Measurements from ENCODE around the gene EGLN2.
"Not testable (repeated sequence)": the region's sequence is repeated elsewhere in the genome, so short reads cannot be mapped to it uniquely, and the experiment has no call there.

EGLN2 gene

GRCh38 chr19:40811478-40812341 lies 12.7 kb downstream of the EGLN2 start:
- no peak overlapping the region for H3K4me2 ChIP-seq (ENCODE audit: insufficient read depth, low read length)
- H3K27ac ChIP-seq (ENCODE audit: low read length), result no peak overlapping the region
- no peak overlapping the region for H3K9ac ChIP-seq (ENCODE audit: low read depth, low read length)
- DNase-seq (no peak), ATAC-seq (ENCODE audit: insufficient read depth, low read depth) (no peak)
- no peaks in the 10 kb centered on the region for H3K4me1 ChIP-seq (ENCODE audit: insufficient read depth, low read length)
- H3K9me3 ChIP-seq (ENCODE audit: insufficient read depth, low read length, severe bottlenecking), result no peaks in the 10 kb centered on the region
- no peak overlapping the region for H2AFZ ChIP-seq (ENCODE audit: low read depth, low read length)
- no peak overlapping the region for H3K4me3 ChIP-seq (ENCODE audit: low read depth in 1 of 2, low read length in 2 of 2)
- H3K27me3 ChIP-seq (ENCODE audit: insufficient read depth, low read length, poor library complexity), result no peaks in the 10 kb centered on the region
- TF ChIP-seq EZH2 (IDR thresholded peaks at IDR 0.05; ENCODE audit: borderline replicate concordance, low read depth, low read length, severe bottlenecking) (no peak), CTCF (IDR thresholded peaks at IDR 0.05; ENCODE audit: borderline replicate concordance, extremely low read depth, low read length, poor library complexity, severe bottlenecking) (no peak)
- H4K20me1 ChIP-seq (ENCODE audit: insufficient read depth, low read length), result peaks cover 37% of the 10 kb centered on the region
- peaks cover 35% of the 10 kb centered on the region for H3K36me3 ChIP-seq (ENCODE audit: insufficient read depth, low read length)
- H3K79me2 ChIP-seq (ENCODE audit: insufficient read depth, low read length), result peaks cover 18% of the 10 kb centered on the region

GRCh38 chr19:40812571-40812970 lies 13.6 kb downstream of the EGLN2 start:
- peaks cover 26% of the 10 kb centered on the region for H3K36me3 ChIP-seq (ENCODE audit: insufficient read depth, low read length)
- ATAC-seq (ENCODE audit: insufficient read depth, low read depth); H3K4me2 ChIP-seq (ENCODE audit: insufficient read depth, low read length); H3K9me3 ChIP-seq (ENCODE audit: insufficient read depth, low read length, severe bottlenecking); H2AFZ ChIP-seq (ENCODE audit: low read depth, low read length); DNase-seq; H3K9ac ChIP-seq (ENCODE audit: low read depth, low read length); H3K27me3 ChIP-seq (ENCODE audit: insufficient read depth, low read length, poor library complexity); H3K27ac ChIP-seq (ENCODE audit: low read length); H3K4me3 ChIP-seq (ENCODE audit: low read depth in 1 of 2, low read length in 2 of 2); H3K4me1 ChIP-seq (ENCODE audit: insufficient read depth, low read length): not testable (repeated sequence)
- peaks cover 12% of the 10 kb centered on the region; the same call in 1 of the 2 replicates for H3K79me2 ChIP-seq (ENCODE audit: insufficient read depth, low read length)
- peaks cover 29% of the 10 kb centered on the region for H4K20me1 ChIP-seq (ENCODE audit: insufficient read depth, low read length)

- peaks cover 22% of the 10 kb centered on the region for H4K20me1 ChIP-seq (ENCODE audit: insufficient read depth, low read length)
- no peaks in the 10 kb centered on the region for H3K4me1 ChIP-seq (ENCODE audit: insufficient read depth, low read length)
- H3K79me2 ChIP-seq (ENCODE audit: insufficient read depth, low read length), result peaks cover 6% of the 10 kb centered on the region; the same call in 1 of the 2 replicates
- H3K9ac ChIP-seq (ENCODE audit: low read depth, low read length), result no peak overlapping the region
- peaks cover 20% of the 10 kb centered on the region for H3K36me3 ChIP-seq (ENCODE audit: insufficient read depth, low read length)
- no peaks in the 10 kb centered on the region for H3K9me3 ChIP-seq (ENCODE audit: insufficient read depth, low read length, severe bottlenecking)
- H3K4me3 ChIP-seq (ENCODE audit: low read depth in 1 of 2, low read length in 2 of 2), result no peak overlapping the region
- H2AFZ ChIP-seq (ENCODE audit: low read depth, low read length), result no peak overlapping the region
- TF ChIP-seq EZH2 (IDR thresholded peaks at IDR 0.05; ENCODE audit: borderline replicate concordance, low read depth, low read length, severe bottlenecking) (no peak), CTCF (IDR thresholded peaks at IDR 0.05; ENCODE audit: borderline replicate concordance, extremely low read depth, low read length, poor library complexity, severe bottlenecking) (no peak)
- H3K27ac ChIP-seq (ENCODE audit: low read length), result no peak overlapping the region
- H3K4me2 ChIP-seq (ENCODE audit: insufficient read depth, low read length), result no peak overlapping the region
- no peak for DNase-seq
- peak; percentile 10; the same call in 1 of the 3 replicates for ATAC-seq (ENCODE audit: insufficient read depth, low read depth)
- no peaks in the 10 kb centered on the region for H3K27me3 ChIP-seq (ENCODE audit: insufficient read depth, low read length, poor library complexity)
These were observed 14.2 kb downstream of the EGLN2 start for GRCh38 chr19:40813182-40813581.

- Histone ChIP-seq H3K4me1 (ENCODE audit: insufficient read depth, low read length) (peaks cover 4% of the 10 kb centered on the region), H3K4me2 (ENCODE audit: insufficient read depth, low read length) (no peak overlapping the region), H4K20me1 (ENCODE audit: insufficient read depth, low read length) (peaks cover 6% of the 10 kb centered on the region), H3K9ac (ENCODE audit: low read depth, low read length) (no peak overlapping the region), H3K27me3 (ENCODE audit: insufficient read depth, low read length, poor library complexity) (no peaks in the 10 kb centered on the region), H3K79me2 (ENCODE audit: insufficient read depth, low read length) (no peaks in the 10 kb centered on the region), H3K4me3 (ENCODE audit: low read depth in 1 of 2, low read length in 2 of 2) (no peak overlapping the region), H3K36me3 (ENCODE audit: insufficient read depth, low read length) (peaks cover under 1% of the 10 kb centered on the region; the same call in 1 of the 2 replicates), H2AFZ (ENCODE audit: low read depth, low read length) (no peak overlapping the region), H3K9me3 (ENCODE audit: insufficient read depth, low read length, severe bottlenecking) (no peaks in the 10 kb centered on the region), H3K27ac (ENCODE audit: low read length) (no peak overlapping the region)
- ATAC-seq (ENCODE audit: insufficient read depth, low read depth) (no peak), DNase-seq (no peak)
- TF ChIP-seq CTCF (IDR thresholded peaks at IDR 0.05; ENCODE audit: borderline replicate concordance, extremely low read depth, low read length, poor library complexity, severe bottlenecking) (no peak), EZH2 (IDR thresholded peaks at IDR 0.05; ENCODE audit: borderline replicate concordance, low read depth, low read length, severe bottlenecking) (no peak)
These were observed 16.2 kb downstream of the EGLN2 start for GRCh38 chr19:40815223-40815622.

- H4K20me1 ChIP-seq (ENCODE audit: insufficient read depth, low read length); H3K27ac ChIP-seq (ENCODE audit: low read length); H3K9ac ChIP-seq (ENCODE audit: low read depth, low read length); H3K4me3 ChIP-seq (ENCODE audit: low read depth in 1 of 2, low read length in 2 of 2); H3K36me3 ChIP-seq (ENCODE audit: insufficient read depth, low read length); H3K9me3 ChIP-seq (ENCODE audit: insufficient read depth, low read length, severe bottlenecking); H3K27me3 ChIP-seq (ENCODE audit: insufficient read depth, low read length, poor library complexity); H2AFZ ChIP-seq (ENCODE audit: low read depth, low read length); DNase-seq; H3K4me1 ChIP-seq (ENCODE audit: insufficient read depth, low read length); H3K4me2 ChIP-seq (ENCODE audit: insufficient read depth, low read length); H3K79me2 ChIP-seq (ENCODE audit: insufficient read depth, low read length): not testable (repeated sequence)
- ATAC-seq (ENCODE audit: insufficient read depth, low read depth), result peak; percentile 52
These were observed 19.7 kb downstream of the EGLN2 start for GRCh38 chr19:40818480-40819399.
